HCT116 (cell line): ENCODE measurements around the gene LRRC7.

Source experiments
- CTCF ChIP-seq, 3 experiments: fragments of 200-600 bp in 1 of 3; sonication (generic) in 1 of 3; IDR thresholded peaks in 2 of 3; conservative IDR thresholded peaks in 1 of 3; 2 replicates each; pipeline ENCODE4 v1.5.1; 2012 to 2017; ENCODE audit warnings: low read depth in 2 of 3, low read length in 2 of 3, antibody characterized with exemption in 1 of 3, borderline replicate concordance in 1 of 3, control low read depth in 1 of 3, mild to moderate bottlenecking in 1 of 3, mixed read lengths in 1 of 3, mixed run types in 1 of 3, moderate library complexity in 1 of 3; ENCODE audit not compliant: insufficient read depth in 1 of 3
- ELF1 ChIP-seq: IDR thresholded peaks from 2 replicates; pipeline ENCODE4 v1.6.1; 2012; ENCODE audit warnings: low read depth, borderline replicate concordance
- EZH2 ChIP-seq: fragments of 200-600 bp; sonication (generic); IDR thresholded peaks from 2 replicates; pipeline ENCODE4 v1.6.1; 2017; ENCODE audit warnings: antibody characterized with exemption, mixed run types
- POLR2A ChIP-seq: IDR thresholded peaks from 2 replicates; pipeline ENCODE4 v1.7.0; 2011; ENCODE audit warnings: borderline replicate concordance; ENCODE audit not compliant: insufficient read depth, insufficient read length; ENCODE audit errors: extremely low read depth
- SIN3A ChIP-seq: IDR thresholded peaks from 2 replicates; pipeline ENCODE4 v1.6.1; 2012; ENCODE audit warnings: low read depth

DNA sequence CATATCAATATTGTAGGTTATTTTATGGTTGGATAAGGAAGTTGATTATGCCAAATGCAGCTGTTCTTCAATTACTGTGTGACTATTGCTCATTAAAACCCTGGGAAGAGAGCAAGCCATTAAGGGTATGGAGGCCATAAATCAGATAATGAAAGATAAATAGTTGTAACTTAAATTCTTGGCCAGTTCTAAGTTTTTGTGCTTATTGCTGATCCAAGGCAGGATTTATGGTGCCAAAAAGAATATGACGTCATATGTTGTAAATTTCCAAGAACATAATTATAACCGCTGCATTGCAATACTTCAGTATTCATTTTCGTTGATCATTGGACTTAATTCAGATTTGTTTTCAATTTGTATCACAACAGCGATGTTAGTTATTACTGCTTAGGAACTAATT lies 426.1 kb downstream of the LRRC7 start:
- no peak for TF ChIP-seq CTCF (IDR thresholded peaks at IDR 0.05 in 2 of 3, conservative IDR thresholded peaks at IDR 0.05 in 1 of 3; ENCODE audit: borderline replicate concordance in 1 of 3, insufficient read depth in 1 of 3, low read depth in 2 of 3, low read length in 2 of 3)
- TF ChIP-seq EZH2, result no peak
- TF ChIP-seq ELF1, result no peak
- no peak for TF ChIP-seq POLR2A
- TF ChIP-seq SIN3A, result no peak
